ENCODE results near the gene TSEN15. TPM values are rescaled to one million over a fixed set of nuclear protein-coding genes. Genes with fewer than 3 reads are reported as not detected.
"Not testable (repeated sequence)": the region's sequence is repeated elsewhere in the genome, so short reads cannot be mapped to it uniquely, and the experiment has no call there.

Gene TSEN15
- total RNA-seq, 3 donors from 2014 or later (not counting 1 experiment from before 2014, with no cell fraction given) = 29.5 to 52.9 (median 34.3) TPM

GRCh38 chr1:184039126-184039525 lies 12.4 kb upstream of the TSEN15 start:
- Histone ChIP-seq H3K9me3 (ENCODE audit: control insufficient read depth, insufficient read depth, low read length) (no peaks in the 10 kb centered on the region), H3K27me3 (ENCODE audit: control insufficient read depth, insufficient read depth, low read length) (peaks cover 11% of the 10 kb centered on the region), H3K27ac (ENCODE audit: low read length) (no peak overlapping the region), H3K4me1 (ENCODE audit: control insufficient read depth, insufficient read depth, low read length) (peaks cover 18% of the 10 kb centered on the region), H3K4me3 (ENCODE audit: low read length) (no peak overlapping the region), H3K36me3 (ENCODE audit: control insufficient read depth, insufficient read depth, low read length) (no peaks in the 10 kb centered on the region)
- 83% methylated on average over 4 of the region's 4 CpGs for WGBS (ENCODE audit: insufficient coverage)
- no peak for TF ChIP-seq CTCF (IDR thresholded peaks at IDR 0.05)
- Mint-ChIP-seq H3K27ac (no peak overlapping the region), H3K9me3 (no peaks in the 10 kb centered on the region), H3K27me3 (ENCODE audit: low read depth in 2 of 2) (peaks cover 44 to 54% of the 10 kb centered on the region in 2 donors), H3K4me3 (peak overlapping the region; percentile 33), H3K36me3 (no peaks in the 10 kb centered on the region), H3K4me1 (peaks cover 18 to 24% of the 10 kb centered on the region in 2 donors)
- DNase-seq = no peak
- intact Hi-C loops (cut with micrococcal nuclease) = loop anchor here (5.0 kb wide), 1 partner anchor 82 kb away; no protein-coding TSS in a partner anchor
- ATAC-seq = no peak

DNA sequence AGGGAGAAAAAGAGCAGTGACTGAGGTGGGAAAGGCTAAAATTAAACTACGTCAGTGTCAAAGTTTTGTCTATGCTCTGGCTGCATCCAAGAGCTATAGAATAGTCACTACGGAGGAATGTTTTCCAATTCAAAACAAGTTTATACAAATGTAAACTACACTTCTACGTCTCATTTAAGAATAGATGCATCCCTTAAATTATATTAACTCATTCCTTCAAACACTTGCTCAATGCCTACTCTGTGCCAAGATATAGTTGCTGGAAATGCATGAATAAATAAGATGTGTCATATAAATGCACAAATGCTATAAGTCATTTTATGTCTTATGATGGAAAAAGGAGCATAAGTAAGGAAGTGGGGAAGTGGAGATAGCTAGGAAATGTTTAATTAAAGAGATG lies 9.8 kb upstream of the TSEN15 start:
- Histone ChIP-seq H3K27me3 (ENCODE audit: control insufficient read depth, insufficient read depth, low read length) (peaks cover 6% of the 10 kb centered on the region), H3K4me1 (ENCODE audit: control insufficient read depth, insufficient read depth, low read length) (peaks cover 6% of the 10 kb centered on the region), H3K9me3 (ENCODE audit: control insufficient read depth, insufficient read depth, low read length) (no peaks in the 10 kb centered on the region), H3K36me3 (ENCODE audit: control insufficient read depth, insufficient read depth, low read length) (no peaks in the 10 kb centered on the region), H3K4me3 (ENCODE audit: low read length) (no peak overlapping the region), H3K27ac (ENCODE audit: low read length) (no peak overlapping the region)
- Mint-ChIP-seq H3K27me3 (ENCODE audit: low read depth in 2 of 2) (peaks cover 42 to 50% of the 10 kb centered on the region in 2 donors), H3K9me3 (no peaks in the 10 kb centered on the region), H3K4me1 (peaks cover 7 to 8% of the 10 kb centered on the region in 2 donors), H3K36me3 (no peaks in the 10 kb centered on the region), H3K4me3 (no peak overlapping the region), H3K27ac (no peak overlapping the region)
- WGBS (ENCODE audit: insufficient coverage) = 98% methylated on average over 3 of the region's 3 CpGs
- DNase-seq (no peak), ATAC-seq (no peak)
- intact Hi-C loops (cut with micrococcal nuclease) = no loop called here
- TF ChIP-seq CTCF (IDR thresholded peaks at IDR 0.05) = no peak

- H3K9me3 ChIP-seq (ENCODE audit: control insufficient read depth, insufficient read depth, low read length); intact Hi-C loops (cut with micrococcal nuclease); H3K27me3 ChIP-seq (ENCODE audit: control insufficient read depth, insufficient read depth, low read length); H3K9me3 Mint-ChIP-seq; H3K36me3 ChIP-seq (ENCODE audit: control insufficient read depth, insufficient read depth, low read length); H3K27ac ChIP-seq (ENCODE audit: low read length); H3K27ac Mint-ChIP-seq; H3K4me3 Mint-ChIP-seq; H3K36me3 Mint-ChIP-seq; H3K4me1 Mint-ChIP-seq; ATAC-seq; H3K4me3 ChIP-seq (ENCODE audit: low read length); H3K4me1 ChIP-seq (ENCODE audit: control insufficient read depth, insufficient read depth, low read length); DNase-seq: not testable (repeated sequence)
- 83% methylated on average over 2 of the region's 2 CpGs for WGBS (ENCODE audit: insufficient coverage)
- H3K27me3 Mint-ChIP-seq (ENCODE audit: low read depth in 2 of 2) = peaks cover 40 to 51% of the 10 kb centered on the region in 2 donors
Measured at GRCh38 chr1:184043315-184043714, 8.2 kb upstream of the TSEN15 start.

DNA sequence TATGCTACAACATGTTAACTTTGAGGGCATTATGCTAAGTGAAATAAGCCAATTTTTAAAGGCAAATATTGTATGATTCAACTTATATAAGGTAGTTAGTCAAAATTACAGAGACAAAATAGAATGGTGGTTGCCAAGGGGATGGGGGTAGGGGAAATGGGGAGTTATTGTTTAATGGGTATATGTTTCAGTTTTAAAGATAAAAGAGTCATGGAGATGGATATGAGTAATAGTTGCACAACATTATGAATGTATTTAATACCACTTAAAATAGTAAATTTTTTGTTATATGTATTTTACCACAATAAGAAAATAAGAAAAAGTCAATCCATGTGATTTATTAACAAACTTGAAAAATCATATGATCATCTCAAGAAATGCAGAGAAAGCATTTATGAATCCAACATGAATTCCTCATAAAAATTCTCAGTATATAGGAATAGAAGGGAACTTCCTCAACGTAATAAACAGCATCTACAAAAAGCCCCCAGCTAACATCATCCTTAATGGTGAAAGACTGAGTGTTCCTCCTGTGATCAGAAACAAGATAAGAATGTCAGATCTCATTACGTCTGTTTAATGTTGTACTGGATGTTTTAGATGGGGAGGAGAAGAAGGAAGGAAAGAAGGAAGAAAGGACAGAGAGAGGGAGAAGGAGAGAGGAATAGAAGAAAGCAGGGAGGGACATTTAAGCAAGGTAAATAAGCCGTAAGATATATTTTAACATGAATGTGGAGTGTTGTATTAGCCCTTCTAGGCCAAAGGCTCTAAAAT lies 6.7 kb upstream of the TSEN15 start:
- intact Hi-C loops (cut with micrococcal nuclease) = no loop called here
- Histone ChIP-seq H3K27me3 (ENCODE audit: control insufficient read depth, insufficient read depth, low read length) (peaks cover 10% of the 10 kb centered on the region), H3K9me3 (ENCODE audit: control insufficient read depth, insufficient read depth, low read length) (no peaks in the 10 kb centered on the region), H3K4me3 (ENCODE audit: low read length) (no peak overlapping the region), H3K36me3 (ENCODE audit: control insufficient read depth, insufficient read depth, low read length) (no peaks in the 10 kb centered on the region), H3K4me1 (ENCODE audit: control insufficient read depth, insufficient read depth, low read length) (no peaks in the 10 kb centered on the region), H3K27ac (ENCODE audit: low read length) (no peak overlapping the region)
- H3K9me3 Mint-ChIP-seq = no peaks in the 10 kb centered on the region
- DNase-seq = no peak
- H3K36me3 Mint-ChIP-seq = no peaks in the 10 kb centered on the region
- WGBS (ENCODE audit: insufficient coverage) = 76% methylated on average over 2 of the region's 3 CpGs
- H3K27me3 Mint-ChIP-seq (ENCODE audit: low read depth in 2 of 2) = peaks cover 33 to 54% of the 10 kb centered on the region in 2 donors
- H3K27ac Mint-ChIP-seq = no peak overlapping the region
- no peak overlapping the region for H3K4me3 Mint-ChIP-seq
- no peaks in the 10 kb centered on the region for H3K4me1 Mint-ChIP-seq
- no peak for TF ChIP-seq CTCF (IDR thresholded peaks at IDR 0.05)
- no peak for ATAC-seq

DNA sequence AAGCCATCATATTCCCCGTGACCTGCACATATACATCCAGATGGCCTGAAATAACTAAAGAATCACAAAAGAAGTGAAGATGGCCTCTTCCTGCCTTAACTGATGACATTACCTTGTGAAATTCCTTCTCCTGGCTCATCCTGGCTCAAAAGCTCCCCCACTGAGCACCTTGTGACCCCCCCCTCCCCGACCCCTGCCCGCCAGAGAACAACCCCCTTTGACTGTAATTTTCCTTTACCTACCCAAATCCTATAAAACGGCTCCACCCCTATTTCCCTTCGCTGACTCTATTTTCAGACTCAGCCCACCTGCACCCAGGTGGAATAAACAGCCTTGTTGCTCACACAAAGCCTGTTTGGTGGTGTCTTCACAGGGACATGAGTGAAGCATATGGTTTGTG lies 4.0 kb upstream of the TSEN15 start:
- H3K9me3 Mint-ChIP-seq; H3K9me3 ChIP-seq (ENCODE audit: control insufficient read depth, insufficient read depth, low read length); H3K36me3 ChIP-seq (ENCODE audit: control insufficient read depth, insufficient read depth, low read length); H3K27ac ChIP-seq (ENCODE audit: low read length); H3K4me1 ChIP-seq (ENCODE audit: control insufficient read depth, insufficient read depth, low read length); ATAC-seq; H3K27me3 ChIP-seq (ENCODE audit: control insufficient read depth, insufficient read depth, low read length); H3K27ac Mint-ChIP-seq; H3K4me3 Mint-ChIP-seq; DNase-seq; intact Hi-C loops (cut with micrococcal nuclease); H3K4me3 ChIP-seq (ENCODE audit: low read length); H3K36me3 Mint-ChIP-seq: not testable (repeated sequence)
- Mint-ChIP-seq H3K4me1 (peaks cover 16 to 20% of the 10 kb centered on the region in 2 donors), H3K27me3 (ENCODE audit: low read depth in 2 of 2) (peaks cover 28 to 40% of the 10 kb centered on the region in 2 donors)
- 89% methylated on average over 5 of the region's 5 CpGs for WGBS (ENCODE audit: insufficient coverage)
